ENCODE results near the gene CCT6A. TPM values are rescaled to one million over a fixed set of nuclear protein-coding genes. Genes with fewer than 3 reads are reported as not detected.
"Not testable (repeated sequence)": the region's sequence is repeated elsewhere in the genome, so short reads cannot be mapped to it uniquely, and the experiment has no call there.

Gene CCT6A
- polyA plus RNA-seq, result 243 TPM
- long read RNA-seq, donor 1, transcript CCT6A-201 (14 exons, 2,719 nt), result major isoform, 38 of 79 reads
- long read RNA-seq, donor 1, transcript CCT6A-204 (2 exons, 745 nt), result minor isoform, 7 of 79 reads
- long read RNA-seq, donor 1, partial matches to known transcripts, result 29 of 79 reads
- long read RNA-seq, donor 1, other reads (novel, unspliced or antisense), result 0 of 79 reads
- long read RNA-seq, donor 2, transcript CCT6A-201 (14 exons, 2,719 nt), result major isoform, 70 of 178 reads
- long read RNA-seq, donor 2, transcript CCT6A-204 (2 exons, 745 nt), result minor isoform, 17 of 178 reads
- long read RNA-seq, donor 2, transcript CCT6A-209 (3 exons, 411 nt), result minor isoform, 7 of 178 reads
- long read RNA-seq, donor 2, partial matches to known transcripts, result 81 of 178 reads
- long read RNA-seq, donor 2, other reads (novel, unspliced or antisense), result 0 of 178 reads
- long read RNA-seq, donor 3, transcript CCT6A-204 (2 exons, 745 nt), result minor isoform, 15 of 250 reads
- long read RNA-seq, donor 3, transcript CCT6A-209 (3 exons, 411 nt), result minor isoform, 7 of 250 reads
- long read RNA-seq, donor 3, transcript CCT6A-201 (14 exons, 2,719 nt), result major isoform, 66 of 250 reads
- long read RNA-seq, donor 3, partial matches to known transcripts, result 157 of 250 reads
- long read RNA-seq, donor 3, other reads (novel, unspliced or antisense), result 5 of 250 reads
- long read RNA-seq, donor 4, partial matches to known transcripts, result 10 of 16 reads
- long read RNA-seq, donor 4, other reads (novel, unspliced or antisense), result 0 of 16 reads
- long read RNA-seq, donor 5, transcript CCT6A-201 (14 exons, 2,719 nt), result major isoform, 12 of 35 reads
- long read RNA-seq, donor 5, partial matches to known transcripts, result 18 of 35 reads
- long read RNA-seq, donor 5, other reads (novel, unspliced or antisense), result 0 of 35 reads
- long read RNA-seq, donor 6, transcript CCT6A-201 (14 exons, 2,719 nt), result major isoform, 59 of 212 reads
- long read RNA-seq, donor 6, transcript CCT6A-204 (2 exons, 745 nt), result minor isoform, 15 of 212 reads
- long read RNA-seq, donor 6, partial matches to known transcripts, result 134 of 212 reads
- long read RNA-seq, donor 6, other reads (novel, unspliced or antisense), result 0 of 212 reads
- long read RNA-seq, donor 7, transcript CCT6A-201 (14 exons, 2,719 nt), result major isoform, 19 of 63 reads
- long read RNA-seq, donor 7, partial matches to known transcripts, result 36 of 63 reads
- long read RNA-seq, donor 7, other reads (novel, unspliced or antisense), result 0 of 63 reads
- long read RNA-seq, donor 8, transcript CCT6A-204 (2 exons, 745 nt), result minor isoform, 18 of 235 reads
- long read RNA-seq, donor 8, transcript CCT6A-201 (14 exons, 2,719 nt), result major isoform, 49 of 235 reads
- long read RNA-seq, donor 8, partial matches to known transcripts, result 164 of 235 reads
- long read RNA-seq, donor 8, other reads (novel, unspliced or antisense), result 0 of 235 reads
- long read RNA-seq, donor 9, transcript CCT6A-204 (2 exons, 745 nt), result minor isoform, 9 of 158 reads
- long read RNA-seq, donor 9, transcript CCT6A-201 (14 exons, 2,719 nt), result major isoform, 39 of 158 reads
- long read RNA-seq, donor 9, transcript CCT6A-209 (3 exons, 411 nt), result minor isoform, 6 of 158 reads
- long read RNA-seq, donor 9, partial matches to known transcripts, result 103 of 158 reads
- long read RNA-seq, donor 9, other reads (novel, unspliced or antisense), result 0 of 158 reads
- long read RNA-seq, donor 10, transcript CCT6A-209 (3 exons, 411 nt), result minor isoform, 6 of 191 reads
- long read RNA-seq, donor 10, transcript CCT6A-201 (14 exons, 2,719 nt), result major isoform, 58 of 191 reads
- long read RNA-seq, donor 10, transcript CCT6A-204 (2 exons, 745 nt), result minor isoform, 13 of 191 reads
- long read RNA-seq, donor 10, partial matches to known transcripts, result 112 of 191 reads
- long read RNA-seq, donor 10, other reads (novel, unspliced or antisense), result 0 of 191 reads
- long read RNA-seq, donor 11, transcript CCT6A-204 (2 exons, 745 nt), result minor isoform, 9 of 94 reads
- long read RNA-seq, donor 11, transcript CCT6A-201 (14 exons, 2,719 nt), result major isoform, 33 of 94 reads
- long read RNA-seq, donor 11, partial matches to known transcripts, result 48 of 94 reads
- long read RNA-seq, donor 11, other reads (novel, unspliced or antisense), result 0 of 94 reads

GRCh38 chr7:56051339-56052191 is at the start of gene CCT6A, which contains the start of gene PSPH:
Gene CCT6A (plus strand): TSS chr7:56051765. CDS start chr7:56051849, 84 bp downstream.
Gene PSPH (minus strand): TSS chr7:56051444. CDS start chr7:56021212, 30,232 bp downstream.
- Histone ChIP-seq H3K9me3 (ENCODE audit: control insufficient read depth, low read depth, low read length) (no peaks in the 10 kb centered on the region), H3K27me3 (ENCODE audit: control insufficient read depth, insufficient read depth, low read length) (no peaks in the 10 kb centered on the region), H3K4me1 (ENCODE audit: control insufficient read depth, insufficient read depth, low read length) (peaks cover 23% of the 10 kb centered on the region), H3K27ac (ENCODE audit: low read length) (peak within 1 kb of the TSS; percentile 89), H3K4me3 (ENCODE audit: low read length) (peak within 1 kb of the TSS; percentile 63), H3K36me3 (ENCODE audit: control insufficient read depth, insufficient read depth, low read length) (peaks cover 36% of the 10 kb centered on the region)
- no CpG with 5 or more reads among the region's 97 CpGs for WGBS (ENCODE audit: insufficient coverage, low lambda C conversion rate)
- DNase-seq, result peak; percentile 99 to 100

- H3K9me3 ChIP-seq (ENCODE audit: control insufficient read depth, low read depth, low read length), result no peaks in the 10 kb centered on the region
- peaks cover 5% of the 10 kb centered on the region for H3K36me3 ChIP-seq (ENCODE audit: control insufficient read depth, insufficient read depth, low read length)
- H3K4me1 ChIP-seq (ENCODE audit: control insufficient read depth, insufficient read depth, low read length), result peaks cover 25% of the 10 kb centered on the region
- no peak overlapping the region for H3K27ac ChIP-seq (ENCODE audit: low read length)
- no peaks in the 10 kb centered on the region for H3K27me3 ChIP-seq (ENCODE audit: control insufficient read depth, insufficient read depth, low read length)
- WGBS (ENCODE audit: insufficient coverage, low lambda C conversion rate), result no CpG with 5 or more reads among the region's 4 CpGs
- no peak overlapping the region for H3K4me3 ChIP-seq (ENCODE audit: low read length)
- DNase-seq, result no peak
Observed at GRCh38 chr7:56003749-56004148, 47.8 kb upstream of the CCT6A start.

- no peaks in the 10 kb centered on the region for H3K27me3 ChIP-seq (ENCODE audit: control insufficient read depth, insufficient read depth, low read length)
- peak; percentile 95 to 98 for DNase-seq
- no peaks in the 10 kb centered on the region for H3K9me3 ChIP-seq (ENCODE audit: control insufficient read depth, low read depth, low read length)
- H3K4me1 ChIP-seq (ENCODE audit: control insufficient read depth, insufficient read depth, low read length), result peaks cover 18% of the 10 kb centered on the region
- H3K36me3 ChIP-seq (ENCODE audit: control insufficient read depth, insufficient read depth, low read length), result peaks cover 17% of the 10 kb centered on the region
- H3K27ac ChIP-seq (ENCODE audit: low read length), result peak overlapping the region; percentile 89
- no CpG with 5 or more reads among the region's 4 CpGs for WGBS (ENCODE audit: insufficient coverage, low lambda C conversion rate)
- no peak overlapping the region for H3K4me3 ChIP-seq (ENCODE audit: low read length)
Observed at GRCh38 chr7:56007167-56007652, 44.4 kb upstream of the CCT6A start.

- Histone ChIP-seq H3K36me3 (ENCODE audit: control insufficient read depth, insufficient read depth, low read length) (peaks cover 17% of the 10 kb centered on the region), H3K27me3 (ENCODE audit: control insufficient read depth, insufficient read depth, low read length) (no peaks in the 10 kb centered on the region), H3K4me3 (ENCODE audit: low read length) (no peak overlapping the region), H3K4me1 (ENCODE audit: control insufficient read depth, insufficient read depth, low read length) (peaks cover 18% of the 10 kb centered on the region), H3K9me3 (ENCODE audit: control insufficient read depth, low read depth, low read length) (no peaks in the 10 kb centered on the region), H3K27ac (ENCODE audit: low read length) (peak overlapping the region; percentile 89)
- no peak for DNase-seq
- WGBS (ENCODE audit: insufficient coverage, low lambda C conversion rate), result no CpG with 5 or more reads among the region's 9 CpGs
Observed at GRCh38 chr7:56007891-56008290, 43.7 kb upstream of the CCT6A start.

- peaks cover 18% of the 10 kb centered on the region for H3K4me1 ChIP-seq (ENCODE audit: control insufficient read depth, insufficient read depth, low read length)
- H3K27ac ChIP-seq (ENCODE audit: low read length), result no peak overlapping the region
- DNase-seq, result no peak
- no peaks in the 10 kb centered on the region for H3K9me3 ChIP-seq (ENCODE audit: control insufficient read depth, low read depth, low read length)
- WGBS (ENCODE audit: insufficient coverage, low lambda C conversion rate), result 80% methylated on average over 1 of the region's 7 CpGs
- H3K36me3 ChIP-seq (ENCODE audit: control insufficient read depth, insufficient read depth, low read length), result peaks cover 32% of the 10 kb centered on the region
- H3K27me3 ChIP-seq (ENCODE audit: control insufficient read depth, insufficient read depth, low read length), result no peaks in the 10 kb centered on the region
- H3K4me3 ChIP-seq (ENCODE audit: low read length), result no peak overlapping the region
Observed at GRCh38 chr7:56009695-56010094, 41.9 kb upstream of the CCT6A start.

GRCh38 chr7:56017015-56017414 is 34.5 kb upstream of the CCT6A start:
- H3K27ac ChIP-seq (ENCODE audit: low read length), result peak overlapping the region; percentile 44
- peaks cover 15% of the 10 kb centered on the region for H3K4me1 ChIP-seq (ENCODE audit: control insufficient read depth, insufficient read depth, low read length)
- not testable (repeated sequence) for H3K4me3 ChIP-seq (ENCODE audit: low read length); DNase-seq; H3K9me3 ChIP-seq (ENCODE audit: control insufficient read depth, low read depth, low read length); H3K27me3 ChIP-seq (ENCODE audit: control insufficient read depth, insufficient read depth, low read length)
- no CpG with 5 or more reads among the region's 3 CpGs for WGBS (ENCODE audit: insufficient coverage, low lambda C conversion rate)
- H3K36me3 ChIP-seq (ENCODE audit: control insufficient read depth, insufficient read depth, low read length), result peaks cover 68% of the 10 kb centered on the region

GRCh38 chr7:56019501-56019900 is 32.1 kb upstream of the CCT6A start:
- H3K27me3 ChIP-seq (ENCODE audit: control insufficient read depth, insufficient read depth, low read length), result no peaks in the 10 kb centered on the region
- peaks cover 64% of the 10 kb centered on the region for H3K36me3 ChIP-seq (ENCODE audit: control insufficient read depth, insufficient read depth, low read length)
- DNase-seq, result no peak
- no peak overlapping the region for H3K4me3 ChIP-seq (ENCODE audit: low read length)
- WGBS (ENCODE audit: insufficient coverage, low lambda C conversion rate), result no CpG with 5 or more reads among the region's 9 CpGs
- no peaks in the 10 kb centered on the region for H3K9me3 ChIP-seq (ENCODE audit: control insufficient read depth, low read depth, low read length)
- peak overlapping the region; percentile 70 for H3K27ac ChIP-seq (ENCODE audit: low read length)
- H3K4me1 ChIP-seq (ENCODE audit: control insufficient read depth, insufficient read depth, low read length), result peaks cover 15% of the 10 kb centered on the region

- Histone ChIP-seq H3K9me3 (ENCODE audit: control insufficient read depth, low read depth, low read length) (no peaks in the 10 kb centered on the region), H3K36me3 (ENCODE audit: control insufficient read depth, insufficient read depth, low read length) (peaks cover 72% of the 10 kb centered on the region), H3K4me1 (ENCODE audit: control insufficient read depth, insufficient read depth, low read length) (peaks cover 25% of the 10 kb centered on the region), H3K27ac (ENCODE audit: low read length) (no peak overlapping the region), H3K27me3 (ENCODE audit: control insufficient read depth, insufficient read depth, low read length) (no peaks in the 10 kb centered on the region), H3K4me3 (ENCODE audit: low read length) (no peak overlapping the region)
- no peak for DNase-seq
Observed at GRCh38 chr7:56023500-56023899, 28.1 kb upstream of the CCT6A start.
